Measurements from ENCODE around the gene IFNK.

Gene IFNK

GRCh38 chr9:27538647-27539046 is 14.6 kb downstream of the IFNK start:
- DNase-seq (ENCODE audit: low spot score): no peak

- peak; percentile 67 for DNase-seq (ENCODE audit: low spot score)
These were observed 15.7 kb downstream of the IFNK start for GRCh38 chr9:27539479-27540441.

GRCh38 chr9:27540502-27540901 is 16.4 kb downstream of the IFNK start:
- no peak for DNase-seq (ENCODE audit: low spot score)

- DNase-seq (ENCODE audit: low spot score): no peak
These were observed 17.6 kb downstream of the IFNK start for GRCh38 chr9:27541740-27542139.

GRCh38 chr9:27542508-27542907 is 18.4 kb downstream of the IFNK start:
- no peak for DNase-seq (ENCODE audit: low spot score)

- DNase-seq (ENCODE audit: low spot score): no peak
These were observed 21.4 kb downstream of the IFNK start for GRCh38 chr9:27545471-27545870.

- DNase-seq (ENCODE audit: low spot score): peak; percentile 72
These were observed 24.1 kb downstream of the IFNK start for GRCh38 chr9:27548055-27548741.

GRCh38 chr9:27549196-27549755 is 25.2 kb downstream of the IFNK start:
- DNase-seq (ENCODE audit: low spot score): no peak

- no peak for DNase-seq (ENCODE audit: low spot score)
These were observed 30.6 kb downstream of the IFNK start for GRCh38 chr9:27554712-27555111.

- no peak for DNase-seq (ENCODE audit: low spot score)
These were observed 32.4 kb downstream of the IFNK start for GRCh38 chr9:27556470-27556869.

GRCh38 chr9:27558307-27558706 is 34.2 kb downstream of the IFNK start:
- no peak for DNase-seq (ENCODE audit: low spot score)

GRCh38 chr9:27560457-27560856 is 36.4 kb downstream of the IFNK start:
- no peak for DNase-seq (ENCODE audit: low spot score)

GRCh38 chr9:27561685-27562084 is 37.6 kb downstream of the IFNK start:
- no peak for DNase-seq (ENCODE audit: low spot score)

- DNase-seq (ENCODE audit: low spot score): peak; percentile 20
These were observed 39.8 kb downstream of the IFNK start for GRCh38 chr9:27563738-27564430.

- DNase-seq (ENCODE audit: low spot score): peak; percentile 18
These were observed 40.6 kb downstream of the IFNK start for GRCh38 chr9:27564670-27565069.

- DNase-seq (ENCODE audit: low spot score): no peak
These were observed 41.6 kb downstream of the IFNK start for GRCh38 chr9:27565696-27566095.

GRCh38 chr9:27566118-27566517 is 42.0 kb downstream of the IFNK start:
- DNase-seq (ENCODE audit: low spot score): no peak

GRCh38 chr9:27569406-27569805 is 45.3 kb downstream of the IFNK start:
- no peak for DNase-seq (ENCODE audit: low spot score)

GRCh38 chr9:27571011-27571410 is 46.9 kb downstream of the IFNK start:
- DNase-seq (ENCODE audit: low spot score): no peak

- DNase-seq (ENCODE audit: low spot score): peak; percentile 14
These were observed 48.0 kb downstream of the IFNK start for GRCh38 chr9:27572061-27572460.

GRCh38 chr9:27572566-27572917 is 48.5 kb downstream of the IFNK start:
- peak; percentile 71 for DNase-seq (ENCODE audit: low spot score)

- no peak for DNase-seq (ENCODE audit: low spot score)
These were observed 49.0 kb downstream of the IFNK start, which contains the start of gene C9orf72 for GRCh38 chr9:27572918-27573633. C9orf72 (minus strand) TSS chr9:27573481; CDS start chr9:27567120, 6,361 bp downstream.
